HepG2 (cell line): ENCODE data around the gene ZNF106. TPM values are rescaled to one million over a fixed set of nuclear protein-coding genes. Genes with fewer than 3 reads are reported as not detected.

Source experiments
- AKAP8 ChIP-seq: sonication (generic); formaldehyde crosslinking; IDR thresholded peaks from 2 replicates; pipeline ENCODE4 v1.5.1; 2020; ENCODE audit warnings: mild to moderate bottlenecking, missing genetic modification reagents
- ATF6 ChIP-seq: sonication (generic); formaldehyde crosslinking; conservative IDR thresholded peaks from 2 replicates; pipeline ENCODE4 v1.4.0; 2020; ENCODE audit warnings: missing genetic modification reagents
- BCL3 ChIP-seq: sonication (generic); formaldehyde crosslinking; IDR thresholded peaks from 2 replicates; pipeline ENCODE4 v1.5.1; 2020; ENCODE audit warnings: mild to moderate bottlenecking, missing genetic modification reagents, moderate library complexity
- CREB1 ChIP-seq, 2 experiments: fragments of 450-650 bp in 1 of 2; IDR thresholded peaks; 2 replicates each; pipeline ENCODE4 v1.6.1; 2016 to 2017; ENCODE audit warnings: control low read depth in 1 of 2, mild to moderate bottlenecking in 1 of 2, missing compliant biosample characterization in 1 of 2, missing genetic modification characterization in 1 of 2
- FOSL2 ChIP-seq: sonication (generic); formaldehyde crosslinking; IDR thresholded peaks from 2 replicates; pipeline ENCODE4 v1.4.0; 2020; ENCODE audit warnings: missing genetic modification reagents
- HNRNPH1 ChIP-seq: fragments of 200-400 bp; formaldehyde crosslinking; optimal IDR thresholded peaks from 2 replicates; pipeline ENCODE3; 2017; ENCODE audit warnings: mild to moderate bottlenecking, low read depth, low read length
- HOXD1 ChIP-seq: sonication (generic); formaldehyde crosslinking; IDR thresholded peaks from 2 replicates; pipeline ENCODE4 v1.5.0; 2020; ENCODE audit warnings: missing genetic modification reagents
- MAX ChIP-seq: IDR thresholded peaks from 2 replicates; pipeline ENCODE4 v1.6.1; 2012; ENCODE audit warnings: inconsistent platforms
- NFYB ChIP-seq: sonication (generic); formaldehyde crosslinking; IDR thresholded peaks from 2 replicates; pipeline ENCODE4 v1.4.0; 2020; ENCODE audit warnings: missing genetic modification reagents
- POLR2AphosphoS5 ChIP-seq: IDR thresholded peaks from 2 replicates; pipeline ENCODE4 v1.6.1; 2012; ENCODE audit warnings: low read depth, low read length
- REPIN1 ChIP-seq: sonication (generic); formaldehyde crosslinking; IDR thresholded peaks from 2 replicates; pipeline ENCODE4 v1.8.0; 2022; ENCODE audit warnings: missing genetic modification reagents, low read depth, mild to moderate bottlenecking, borderline replicate concordance
- SRF ChIP-seq: IDR thresholded peaks from 2 replicates; pipeline ENCODE4 v1.6.1; 2011; ENCODE audit warnings: mild to moderate bottlenecking, low read depth, low read length, moderate library complexity
- TCF7L2 ChIP-seq: IDR thresholded peaks from 2 replicates; pipeline ENCODE4 v1.6.1; 2011; ENCODE audit warnings: mild to moderate bottlenecking, low read depth, low read length, moderate library complexity
- THAP9 ChIP-seq: sonication (generic); formaldehyde crosslinking; IDR thresholded peaks from 2 replicates; pipeline ENCODE4; 2020; ENCODE audit warnings: missing genetic modification reagents, mild to moderate bottlenecking, borderline replicate concordance
- TOPORS ChIP-seq: sonication (generic); formaldehyde crosslinking; IDR thresholded peaks from 2 replicates; pipeline ENCODE4 v1.8.0; 2023; ENCODE audit warnings: mild to moderate bottlenecking, missing genetic modification reagents
- TRIM24 ChIP-seq: sonication (generic); formaldehyde crosslinking; IDR thresholded peaks from 2 replicates; pipeline ENCODE4 v1.8.0; 2022; ENCODE audit warnings: mild to moderate bottlenecking, missing genetic modification reagents
- UBTF ChIP-seq: sonication (generic); formaldehyde crosslinking; IDR thresholded peaks from 2 replicates; pipeline ENCODE4 v1.4.0; 2020; ENCODE audit warnings: mild to moderate bottlenecking, missing genetic modification reagents
- ZNF605 ChIP-seq: sonication (generic); formaldehyde crosslinking; IDR thresholded peaks from 2 replicates; pipeline ENCODE4 v1.8.0; 2022; ENCODE audit warnings: mild to moderate bottlenecking, missing genetic modification reagents
- ZNF704 ChIP-seq: sonication (generic); formaldehyde crosslinking; IDR thresholded peaks from 2 replicates; pipeline ENCODE4 v1.8.1; 2023; ENCODE audit warnings: mild to moderate bottlenecking, inconsistent platforms, moderate library complexity, missing genetic modification reagents, borderline replicate concordance
- polyA plus RNA-seq, 8 experiments: library from polyadenylated mRNA; depleted of rRNA in 3 of 8; stranded (reverse) in 7 of 8; unstranded in 1 of 8; fragments of >200 nt; fragmentation: Illumina TruSeq in 4 of 8; extraction: Trizol in 4 of 8; gene quantifications; 2 replicates each; pipeline versions ENCODE4 v1.2.1 to v1.2.3, GENCODE V29; 2011 to 2016; ENCODE audit warnings: low read depth in 4 of 8, missing spikeins in 1 of 8, mixed read lengths in 1 of 8; ENCODE audit not compliant: insufficient read depth in 1 of 8
- total RNA-seq, 5 experiments: library from RNA; depleted of rRNA; stranded (reverse); fragments of >200 nt; fragmentation: Illumina TruSeq; extraction: Trizol; gene quantifications; 2 replicates each; pipeline ENCODE4 v1.2.3, GENCODE V29; 2016; ENCODE audit warnings: low read depth in 1 of 5

The ZNF106 gene
- total and polyA plus RNA-seq, 2 of the 13 experiments (the other 11 are each of a cell fraction or from before 2014, with no cell fraction given): 12.5 to 35.1 TPM

DNA sequence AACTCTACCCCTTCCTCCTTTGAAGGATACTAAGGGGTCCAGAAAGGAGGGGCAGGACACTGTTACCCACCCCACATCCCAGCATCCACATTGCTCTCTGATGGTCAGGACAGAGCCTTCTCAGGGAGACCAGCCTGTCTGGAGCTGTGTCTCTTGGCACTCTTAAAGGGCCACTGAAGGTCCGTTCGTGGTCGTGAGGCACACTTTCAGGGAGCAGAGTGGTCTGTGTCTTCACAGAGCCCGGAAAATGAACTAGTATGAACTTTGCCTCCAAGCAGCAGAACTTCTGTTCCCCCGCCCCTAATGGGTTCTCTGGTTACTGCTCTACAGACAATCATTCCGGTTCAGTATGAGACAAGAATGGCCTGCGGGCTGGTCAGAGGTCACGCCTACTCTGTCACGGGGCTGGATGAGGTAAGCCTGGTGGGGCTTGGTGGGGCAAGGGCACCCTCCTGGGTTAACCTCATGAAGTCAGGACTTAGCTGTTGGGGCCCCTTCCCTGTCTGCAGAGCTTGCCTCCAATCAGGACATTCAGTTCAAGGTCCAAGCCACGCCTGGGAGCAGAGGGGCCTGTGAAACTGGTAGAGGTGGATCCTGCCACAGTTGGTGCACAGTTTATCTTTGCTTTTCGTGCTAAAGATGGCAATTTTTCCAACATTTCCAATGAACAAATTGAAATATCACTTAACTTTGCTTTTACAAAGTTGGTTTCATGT, 98.5 kb downstream of the ZNF106 start (continued):
- peak; percentile 77; the same call in 1 of the 2 replicates for TF ChIP-seq THAP9 (CRISPR knock-in tag)
- TF ChIP-seq CREB1 (IDR thresholded peaks at IDR 0.05): peak; percentile 72
- TF ChIP-seq CREB1 (CRISPR knock-in tag; IDR thresholded peaks at IDR 0.05): peak; percentile 55; the same call in 1 of the 2 replicates
- TF ChIP-seq POLR2AphosphoS5: peak; percentile 87
- no peak for TF ChIP-seq AKAP8
- TF ChIP-seq TOPORS (CRISPR knock-in tag): peak; percentile 74; the same call in 1 of the 2 replicates
- no peak for TF ChIP-seq MAX
- peak; percentile 54 for TF ChIP-seq FOSL2 (CRISPR knock-in tag)
- TF ChIP-seq ZNF605 (CRISPR knock-in tag): no peak; the same call in 1 of the 2 replicates
- TF ChIP-seq UBTF: peak; percentile 41; the same call in 1 of the 2 replicates
- no peak for TF ChIP-seq HNRNPH1
- TF ChIP-seq ATF6: no peak
- no peak for TF ChIP-seq TCF7L2
- TF ChIP-seq HOXD1: no peak
- peak; percentile 73 for TF ChIP-seq NFYB (CRISPR knock-in tag)
- TF ChIP-seq ZNF704 (CRISPR knock-in tag): no peak; the same call in 1 of the 2 replicates
- TF ChIP-seq REPIN1 (CRISPR knock-in tag): peak; percentile 55
- TF ChIP-seq TRIM24 (CRISPR knock-in tag): no peak
- TF ChIP-seq SRF: no peak
- TF ChIP-seq BCL3 (CRISPR knock-in tag): no peak; the same call in 1 of the 2 replicates
